ENCODE data around the gene SLC35B2. TPM values are rescaled to one million over a fixed set of nuclear protein-coding genes. Genes with fewer than 3 reads are reported as not detected.

Gene SLC35B2
- total and polyA plus RNA-seq, 10 of the 15 experiments (the other 5 are each of a cell fraction or from before 2014, with no cell fraction given): 11.3 to 45.4 (median 33.8) TPM

GRCh38 chr6:44222486-44223318 is 34.6 kb downstream of the SLC35B2 start:
- Histone ChIP-seq H3K4me2 (ENCODE audit: control insufficient read depth, insufficient read depth) (peak overlapping the region; percentile 83), H4K20me1 (ENCODE audit: control insufficient read depth, insufficient read depth) (no peaks in the 10 kb centered on the region), H3K9me3 (replicated peaks; ENCODE audit: control insufficient read depth, insufficient read depth, low read length) (no peaks in the 10 kb centered on the region), H3K79me2 (ENCODE audit: control insufficient read depth, insufficient read depth, low read length) (peaks cover 31% of the 10 kb centered on the region), H3K4me3 (peak overlapping the region; percentile 83), H2AFZ (ENCODE audit: control insufficient read depth, low read depth, low read length) (peak overlapping the region; percentile 83), H3K27ac (ENCODE audit: control insufficient read depth, insufficient read depth) (no peak overlapping the region), H3K36me3 (ENCODE audit: control insufficient read depth in 2 of 2, insufficient read depth in 2 of 2, low read length in 1 of 2) (no peaks in the 10 kb centered on the region; a peak in 1 of 4 replicates), H3K9ac (ENCODE audit: control insufficient read depth, insufficient read depth, low read length) (peak overlapping the region; percentile 28; the same call in 1 of the 2 replicates), H3K27me3 (replicated peaks in 1 of 2; ENCODE audit: control insufficient read depth in 2 of 2, insufficient read depth in 2 of 2, low read length in 1 of 2) (no peaks in the 10 kb centered on the region), H3K4me1 (ENCODE audit: control insufficient read depth, insufficient read depth, low read length) (peaks cover 34% of the 10 kb centered on the region)
- in situ Hi-C loops (cut with MboI): no loop called here
- SMC1A ChIA-PET (ENCODE audit: uncharacterized antibody, unreplicated experiment): interaction anchor here (0.6 to 2.2 kb wide), 5 partner anchors 11 to 46 kb away, joined by 3 to 6 read pairs (median 6); no protein-coding TSS in a partner anchor
- DNase-seq (ENCODE audit: low read depth, low spot score): no peak
- POLR2A ChIA-PET: interaction anchor here (0.6 to 7.0 kb wide), 9 partner anchors 17 to 42 kb away, joined by 3 to 63 read pairs (median 4); partner anchors contain the start of gene HSP90AB1
- CTCF ChIA-PET: interaction anchor here (0.6 to 6.0 kb wide), 11 partner anchors 11 to 57 kb away, joined by 3 to 95 read pairs (median 6); partner anchors contain the start of gene HSP90AB1
- TF ChIP-seq NBN (IDR thresholded peaks at IDR 0.05) (peak; percentile 55; the same call in 1 of the 2 replicates), IKZF2 (IDR thresholded peaks at IDR 0.05) (peak; percentile 40 to 47; a peak in 2 of 4 replicates), HDGF (IDR thresholded peaks at IDR 0.05) (peak; percentile 18; the same call in 1 of the 2 replicates), EED (IDR thresholded peaks at IDR 0.05; ENCODE audit: low read depth) (peak; percentile 35), RELB (IDR thresholded peaks at IDR 0.05; ENCODE audit: low read depth) (0 out of 2 replicates have a peak, but pooled peaks have one; percentile 34), ATF7 (IDR thresholded peaks at IDR 0.05; ENCODE audit: low read depth) (peak; percentile 20; the same call in 1 of the 2 replicates), GATAD2B (conservative IDR thresholded peaks at IDR 0.05; ENCODE audit: low read depth) (0 out of 2 replicates have a peak, but pooled peaks have one; percentile 31), CHD4 (IDR thresholded peaks at IDR 0.05) (no peak), IKZF1 (conservative IDR thresholded peaks at IDR 0.05) (peak; percentile 62)
- TF ChIP-seq, protein P1, sequence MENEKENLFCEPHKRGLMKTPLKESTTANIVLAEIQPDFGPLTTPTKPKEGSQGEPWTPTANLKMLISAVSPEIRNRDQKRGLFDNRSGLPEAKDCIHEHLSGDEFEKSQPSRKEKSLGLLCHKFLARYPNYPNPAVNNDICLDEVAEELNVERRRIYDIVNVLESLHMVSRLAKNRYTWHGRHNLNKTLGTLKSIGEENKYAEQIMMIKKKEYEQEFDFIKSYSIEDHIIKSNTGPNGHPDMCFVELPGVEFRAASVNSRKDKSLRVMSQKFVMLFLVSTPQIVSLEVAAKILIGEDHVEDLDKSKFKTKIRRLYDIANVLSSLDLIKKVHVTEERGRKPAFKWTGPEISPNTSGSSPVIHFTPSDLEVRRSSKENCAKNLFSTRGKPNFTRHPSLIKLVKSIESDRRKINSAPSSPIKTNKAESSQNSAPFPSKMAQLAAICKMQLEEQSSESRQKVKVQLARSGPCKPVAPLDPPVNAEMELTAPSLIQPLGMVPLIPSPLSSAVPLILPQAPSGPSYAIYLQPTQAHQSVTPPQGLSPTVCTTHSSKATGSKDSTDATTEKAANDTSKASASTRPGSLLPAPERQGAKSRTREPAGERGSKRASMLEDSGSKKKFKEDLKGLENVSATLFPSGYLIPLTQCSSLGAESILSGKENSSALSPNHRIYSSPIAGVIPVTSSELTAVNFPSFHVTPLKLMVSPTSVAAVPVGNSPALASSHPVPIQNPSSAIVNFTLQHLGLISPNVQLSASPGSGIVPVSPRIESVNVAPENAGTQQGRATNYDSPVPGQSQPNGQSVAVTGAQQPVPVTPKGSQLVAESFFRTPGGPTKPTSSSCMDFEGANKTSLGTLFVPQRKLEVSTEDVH (IDR thresholded peaks at IDR 0.05; ENCODE audit: low read depth, partially characterized antibody): no peak
- TF ChIP-seq, protein P2, sequence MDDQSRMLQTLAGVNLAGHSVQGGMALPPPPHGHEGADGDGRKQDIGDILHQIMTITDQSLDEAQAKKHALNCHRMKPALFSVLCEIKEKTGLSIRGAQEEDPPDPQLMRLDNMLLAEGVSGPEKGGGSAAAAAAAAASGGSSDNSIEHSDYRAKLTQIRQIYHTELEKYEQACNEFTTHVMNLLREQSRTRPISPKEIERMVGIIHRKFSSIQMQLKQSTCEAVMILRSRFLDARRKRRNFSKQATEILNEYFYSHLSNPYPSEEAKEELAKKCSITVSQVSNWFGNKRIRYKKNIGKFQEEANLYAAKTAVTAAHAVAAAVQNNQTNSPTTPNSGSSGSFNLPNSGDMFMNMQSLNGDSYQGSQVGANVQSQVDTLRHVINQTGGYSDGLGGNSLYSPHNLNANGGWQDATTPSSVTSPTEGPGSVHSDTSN (IDR thresholded peaks at IDR 0.05; ENCODE audit: insufficient replicate concordance, low read depth, low read length): no peak
- TF ChIP-seq, protein P3, sequence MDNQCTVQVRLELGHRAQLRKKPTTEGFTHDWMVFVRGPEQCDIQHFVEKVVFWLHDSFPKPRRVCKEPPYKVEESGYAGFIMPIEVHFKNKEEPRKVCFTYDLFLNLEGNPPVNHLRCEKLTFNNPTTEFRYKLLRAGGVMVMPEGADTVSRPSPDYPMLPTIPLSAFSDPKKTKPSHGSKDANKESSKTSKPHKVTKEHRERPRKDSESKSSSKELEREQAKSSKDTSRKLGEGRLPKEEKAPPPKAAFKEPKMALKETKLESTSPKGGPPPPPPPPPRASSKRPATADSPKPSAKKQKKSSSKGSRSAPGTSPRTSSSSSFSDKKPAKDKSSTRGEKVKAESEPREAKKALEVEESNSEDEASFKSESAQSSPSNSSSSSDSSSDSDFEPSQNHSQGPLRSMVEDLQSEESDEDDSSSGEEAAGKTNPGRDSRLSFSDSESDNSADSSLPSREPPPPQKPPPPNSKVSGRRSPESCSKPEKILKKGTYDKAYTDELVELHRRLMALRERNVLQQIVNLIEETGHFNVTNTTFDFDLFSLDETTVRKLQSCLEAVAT (IDR thresholded peaks at IDR 0.05): 0 out of 2 replicates have a peak, but pooled peaks have one; percentile 37
- intact Hi-C loops (cut with micrococcal nuclease; ENCODE audit: unreplicated experiment): no loop called here
- no peak for ATAC-seq
- FAIRE-seq: no peak
- 29% methylated on average over 24 of the region's 26 CpGs for WGBS (ENCODE audit: insufficient coverage, insufficient replicate concordance, low lambda C conversion rate, missing lambda C conversion rate)
- no TSS peak for BruUV-seq (replicated peaks)
- RAD21 ChIA-PET (ENCODE audit: unreplicated experiment): interaction anchor here (1.2 to 4.5 kb wide), 13 partner anchors 13 to 50 kb away, joined by 3 to 23 read pairs (median 7); partner anchors contain the start of gene HSP90AB1

Data from GM12878 (cell line).